SK-N-MC (cell line): ENCODE data around the gene C3orf22.

ENCODE experiments used
- EZH2 ChIP-seq: fragments of 200-600 bp; sonication (generic); IDR thresholded peaks from one replicate; pipeline ENCODE4 v1.6.1; 2017; ENCODE audit warnings: antibody characterized with exemption
- FOXP2 ChIP-seq: optimal IDR thresholded peaks from 2 replicates; pipeline ENCODE3; 2011; ENCODE audit warnings: mild to moderate bottlenecking, moderate library complexity; ENCODE audit not compliant: insufficient read depth; ENCODE audit errors: extremely low read length, control extremely low read depth
- POLR2AphosphoS5 ChIP-seq: IDR thresholded peaks from 2 replicates; pipeline ENCODE4 v1.6.1; 2012; ENCODE audit warnings: mild to moderate bottlenecking, low read depth, low read length, borderline replicate concordance

DNA sequence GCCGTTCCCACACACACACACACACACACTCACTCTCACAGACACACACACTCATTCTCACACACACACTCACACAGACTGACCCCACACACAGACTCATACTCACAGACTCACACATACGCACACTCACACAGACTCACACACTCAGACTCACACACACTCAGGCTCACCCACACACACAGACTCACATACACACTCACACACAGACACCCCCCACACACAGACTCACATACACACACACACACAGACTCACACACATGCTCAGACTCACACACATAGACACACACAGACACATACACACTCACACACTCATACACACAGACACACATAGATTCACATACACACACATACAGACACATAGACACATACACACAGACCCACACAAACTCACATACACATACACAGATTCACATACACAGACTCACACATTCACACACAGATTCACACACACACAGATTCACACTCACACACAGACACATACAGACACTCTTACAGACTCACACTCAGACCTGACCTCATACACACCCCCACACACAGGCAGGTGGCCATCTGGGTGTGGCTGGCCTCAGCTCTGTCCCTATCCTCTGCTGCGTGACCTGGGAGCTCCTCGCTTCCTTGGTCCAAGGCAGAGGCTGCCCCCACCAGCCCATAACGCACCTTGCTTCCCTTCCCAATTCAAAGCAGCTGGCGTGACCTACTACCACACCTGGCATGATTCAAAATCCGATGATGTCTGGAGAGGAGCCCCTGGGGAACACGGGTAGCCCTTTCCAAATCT is 1.9 kb downstream of the C3orf22 start:
- no peak for TF ChIP-seq POLR2AphosphoS5
- no peak for TF ChIP-seq EZH2
- no peak for TF ChIP-seq FOXP2
